Endothelial cell (in vitro differentiated cells): ENCODE data around the gene KCNIP3. TPM values are rescaled to one million over a fixed set of nuclear protein-coding genes. Genes with fewer than 3 reads are reported as not detected.

Source experiments
- DNase-seq: peaks from one replicate; pipeline ENCODE4 v3.0.0; 2021; ENCODE audit warnings: low spot score
- H3K27ac Mint-ChIP-seq: one replicate; pipeline ENCODE4 v1.8.0; 2021; ENCODE audit warnings: mixed read lengths, inconsistent platforms; ENCODE audit not compliant: unreplicated experiment
- H3K27me3 Mint-ChIP-seq: one replicate; pipeline ENCODE4 v1.8.0; 2021; ENCODE audit warnings: mild to moderate bottlenecking, moderate library complexity, mixed read lengths, inconsistent platforms; ENCODE audit not compliant: unreplicated experiment
- H3K36me3 Mint-ChIP-seq: one replicate; pipeline ENCODE4 v1.8.0; 2021; ENCODE audit warnings: mild to moderate bottlenecking, low read depth, mixed read lengths, inconsistent platforms; ENCODE audit not compliant: unreplicated experiment
- H3K4me1 Mint-ChIP-seq: one replicate; pipeline ENCODE4 v1.8.0; 2021; ENCODE audit warnings: mild to moderate bottlenecking, mixed read lengths, inconsistent platforms; ENCODE audit not compliant: unreplicated experiment
- H3K4me3 Mint-ChIP-seq: one replicate; pipeline ENCODE4 v1.8.0; 2021; ENCODE audit warnings: mild to moderate bottlenecking, mixed read lengths, inconsistent platforms; ENCODE audit not compliant: unreplicated experiment
- H3K9me3 Mint-ChIP-seq: one replicate; pipeline ENCODE4 v1.8.0; 2021; ENCODE audit warnings: mixed read lengths, inconsistent platforms; ENCODE audit not compliant: unreplicated experiment
- CTCF ChIP-seq: fragments of 200-600 bp; sonication (generic); IDR thresholded peaks from one replicate; pipeline ENCODE4 v1.5.0; 2021; ENCODE audit warnings: antibody characterized with exemption; ENCODE audit not compliant: unreplicated experiment
- total RNA-seq: library from RNA; stranded (reverse); fragmentation: NEBNext Ultra II Directional; extraction: Animal tissue kit (Norgen Biotek cat#: 25700); gene quantifications from one replicate; pipeline ENCODE4 v1.2.1, GENCODE V29; 2021; ENCODE audit not compliant: unreplicated experiment

Gene KCNIP3
- total RNA-seq, 1 donor from 2014 or later = 0.26 TPM

DNA sequence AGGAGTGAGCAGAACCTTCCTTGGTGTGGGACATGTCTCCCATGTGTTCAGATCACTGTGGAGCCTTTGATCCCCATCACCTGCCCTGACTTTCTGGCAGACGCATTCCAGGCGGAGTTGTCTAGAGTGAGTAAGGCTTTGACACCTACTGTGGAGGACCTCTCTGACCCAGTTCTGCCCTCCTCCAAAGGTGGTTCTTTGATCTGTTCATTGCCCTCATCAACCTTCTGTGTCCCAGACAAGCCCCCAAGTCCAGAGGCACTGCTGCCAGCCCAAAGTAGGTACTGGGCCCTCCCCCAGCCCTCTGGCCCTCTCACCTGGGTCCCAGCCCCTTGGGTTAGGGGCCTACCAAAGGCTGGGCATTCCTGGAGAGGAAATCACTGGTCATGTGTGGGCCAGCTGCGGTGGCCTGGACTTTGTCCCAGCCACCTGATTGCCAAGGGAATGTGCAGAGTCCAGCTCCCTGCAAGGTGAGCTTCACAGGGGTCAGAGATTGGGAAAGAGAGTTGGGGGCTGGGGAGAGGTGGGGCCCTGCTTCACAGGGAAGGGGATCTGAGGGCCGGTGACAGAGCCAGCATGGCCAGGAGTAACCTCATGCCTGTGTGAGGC, 93.2 kb downstream of the KCNIP3 start:
- DNase-seq = no peak
- H3K36me3 Mint-ChIP-seq = no peaks in the 10 kb centered on the region
- TF ChIP-seq CTCF = no peak
- H3K27ac Mint-ChIP-seq = no peak overlapping the region
- no peaks in the 10 kb centered on the region for H3K4me1 Mint-ChIP-seq
- peaks cover 10% of the 10 kb centered on the region for H3K27me3 Mint-ChIP-seq
- H3K9me3 Mint-ChIP-seq = no peaks in the 10 kb centered on the region
- no peak overlapping the region for H3K4me3 Mint-ChIP-seq

DNA sequence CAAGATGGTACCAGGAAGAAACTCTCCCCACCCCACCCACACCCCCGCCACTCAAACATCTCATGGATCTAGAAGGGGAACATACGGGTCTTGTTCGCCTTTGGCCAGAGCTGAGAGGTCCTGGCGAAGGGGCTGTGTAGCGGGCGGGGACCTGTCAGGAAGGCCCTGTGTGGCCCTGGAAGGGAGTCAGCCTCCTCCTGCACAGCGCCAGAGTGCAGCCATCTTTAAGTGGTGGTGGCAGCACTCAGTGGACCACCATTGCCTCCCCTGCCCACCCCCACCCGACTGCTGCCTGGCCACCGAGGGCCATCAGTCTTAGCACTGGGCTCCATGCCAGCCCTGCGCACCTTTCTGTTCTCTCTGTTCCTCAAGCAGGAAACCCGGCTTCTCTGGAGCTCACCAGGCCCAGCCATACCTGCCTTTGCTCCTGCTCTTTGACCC, 93.8 kb downstream of the KCNIP3 start:
- Mint-ChIP-seq H3K9me3 (no peaks in the 10 kb centered on the region), H3K27me3 (peaks cover 9% of the 10 kb centered on the region), H3K4me3 (no peak overlapping the region), H3K4me1 (no peaks in the 10 kb centered on the region), H3K36me3 (no peaks in the 10 kb centered on the region), H3K27ac (no peak overlapping the region)
- no peak for DNase-seq
- TF ChIP-seq CTCF = no peak

- Mint-ChIP-seq H3K4me1 (no peaks in the 10 kb centered on the region), H3K36me3 (no peaks in the 10 kb centered on the region), H3K9me3 (no peaks in the 10 kb centered on the region), H3K4me3 (no peak overlapping the region), H3K27me3 (peaks cover 9% of the 10 kb centered on the region), H3K27ac (no peak overlapping the region)
- no peak for DNase-seq
- TF ChIP-seq CTCF = no peak
Measured at GRCh38 chr2:95391641-95392310, 94.6 kb downstream of the KCNIP3 start.

DNA sequence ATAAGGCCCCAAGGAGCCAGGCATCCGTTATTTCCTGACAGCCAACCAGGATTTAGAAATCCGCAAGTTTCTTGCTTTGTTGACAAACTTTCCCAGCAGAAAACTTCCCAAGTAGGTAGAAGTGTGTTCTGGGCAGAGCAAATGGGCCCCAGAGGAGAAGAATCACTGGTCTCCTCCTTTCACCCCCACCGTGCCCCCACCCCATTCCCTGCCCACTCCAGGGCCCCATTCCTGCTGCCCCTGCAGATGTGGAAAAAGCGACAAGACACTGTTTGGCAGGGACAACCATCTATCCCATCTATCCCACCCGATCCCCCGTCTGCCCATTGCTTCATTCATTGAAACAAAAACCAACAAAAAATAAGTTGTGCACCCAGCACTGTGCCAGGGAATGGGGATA, 95.2 kb downstream of the KCNIP3 start:
- DNase-seq = no peak
- H3K36me3 Mint-ChIP-seq = no peaks in the 10 kb centered on the region
- no peak overlapping the region for H3K27ac Mint-ChIP-seq
- H3K27me3 Mint-ChIP-seq = peaks cover 9% of the 10 kb centered on the region
- no peak for TF ChIP-seq CTCF
- no peak overlapping the region for H3K4me3 Mint-ChIP-seq
- H3K4me1 Mint-ChIP-seq = no peaks in the 10 kb centered on the region
- no peaks in the 10 kb centered on the region for H3K9me3 Mint-ChIP-seq

DNA sequence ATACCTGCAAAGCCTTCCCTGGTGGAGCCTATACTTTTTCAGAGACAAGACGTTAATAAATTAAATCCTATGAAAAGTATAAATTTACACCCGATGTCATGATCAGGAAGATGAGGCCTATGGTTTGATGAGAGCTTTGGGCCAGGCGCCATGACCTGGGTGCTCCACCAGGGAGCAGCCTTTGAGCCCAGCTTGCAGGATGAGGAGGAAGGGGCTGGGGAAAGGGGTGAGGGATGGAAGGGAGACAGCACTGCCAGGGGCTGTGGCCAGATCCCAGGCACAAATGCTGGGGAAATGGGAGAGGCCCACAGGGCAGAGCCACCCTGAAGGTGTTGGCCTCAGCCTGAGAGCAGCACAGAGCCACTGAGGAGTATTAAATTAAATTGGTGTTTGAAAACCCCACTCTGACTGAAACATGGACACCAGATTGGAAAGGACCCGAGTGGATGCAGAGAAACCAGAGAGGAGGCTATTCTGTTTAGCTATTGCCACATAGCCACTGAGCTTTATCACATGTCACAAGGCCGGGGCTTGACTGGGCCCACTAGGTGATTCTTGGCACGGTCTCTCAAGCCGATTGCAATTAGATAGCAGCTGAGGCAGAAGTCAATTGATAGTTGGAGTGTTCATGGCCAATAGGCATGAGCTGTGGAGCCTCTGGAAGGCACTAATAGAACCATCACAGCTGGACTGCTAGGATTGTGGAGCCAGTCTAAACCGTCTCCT, 95.7 kb downstream of the KCNIP3 start:
- Mint-ChIP-seq H3K9me3 (no peaks in the 10 kb centered on the region), H3K4me3 (no peak overlapping the region), H3K27ac (no peak overlapping the region), H3K4me1 (no peaks in the 10 kb centered on the region), H3K36me3 (no peaks in the 10 kb centered on the region), H3K27me3 (peaks cover 9% of the 10 kb centered on the region)
- peak; percentile 38 for TF ChIP-seq CTCF
- DNase-seq = no peak
